ENCODE measurements around the gene JMJD7. TPM values are rescaled to one million over a fixed set of nuclear protein-coding genes. Genes with fewer than 3 reads are reported as not detected.

Gene JMJD7
- total RNA-seq, 1 donor from 2014 or later: 13.8 TPM

DNA sequence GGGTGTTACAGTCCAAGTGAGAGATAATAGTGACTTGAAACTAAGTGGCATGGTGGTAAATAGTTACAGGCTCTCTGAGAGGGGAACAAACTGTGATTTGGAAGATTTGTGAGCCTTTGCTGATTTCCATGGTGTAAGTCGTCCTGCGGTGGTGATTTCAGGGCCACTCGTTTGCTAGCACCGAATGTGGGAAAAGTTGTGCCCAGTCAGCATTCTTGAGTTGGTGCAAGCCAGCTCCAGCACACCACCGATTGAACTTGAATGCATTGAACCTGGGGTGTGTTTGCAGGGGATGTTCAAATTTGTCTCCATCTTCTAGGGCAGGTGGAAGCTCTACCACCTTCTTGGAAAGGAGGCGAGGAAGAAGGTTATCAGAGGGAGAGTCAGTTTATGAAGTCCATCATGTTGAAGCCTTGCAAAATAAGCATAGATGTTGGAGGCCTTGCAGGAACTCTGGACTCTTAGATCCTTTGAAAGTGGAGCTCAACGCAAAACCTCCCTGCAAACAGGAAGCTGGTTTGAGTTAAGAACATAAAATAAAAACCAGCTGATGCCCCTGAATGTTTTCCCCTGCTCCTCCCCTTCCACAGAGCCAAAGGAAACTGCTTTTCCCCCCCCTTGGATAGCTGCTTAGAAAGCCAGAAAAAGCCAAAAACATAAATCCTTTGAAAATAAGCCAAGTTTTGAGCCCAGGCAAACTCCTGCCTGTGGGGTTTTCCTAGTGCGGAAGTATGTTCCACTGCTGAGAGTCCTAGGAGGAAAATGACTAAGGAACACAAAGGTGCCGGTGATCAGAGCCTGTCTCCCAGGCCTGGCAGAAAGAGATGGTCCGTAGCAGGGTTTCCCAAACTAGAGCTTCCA, 31.7 kb upstream of the JMJD7 start:
- Mint-ChIP-seq H3K4me3 (ENCODE audit: unreplicated experiment) (no peak overlapping the region), H3K27ac (ENCODE audit: unreplicated experiment) (peak overlapping the region; percentile 89)

DNA sequence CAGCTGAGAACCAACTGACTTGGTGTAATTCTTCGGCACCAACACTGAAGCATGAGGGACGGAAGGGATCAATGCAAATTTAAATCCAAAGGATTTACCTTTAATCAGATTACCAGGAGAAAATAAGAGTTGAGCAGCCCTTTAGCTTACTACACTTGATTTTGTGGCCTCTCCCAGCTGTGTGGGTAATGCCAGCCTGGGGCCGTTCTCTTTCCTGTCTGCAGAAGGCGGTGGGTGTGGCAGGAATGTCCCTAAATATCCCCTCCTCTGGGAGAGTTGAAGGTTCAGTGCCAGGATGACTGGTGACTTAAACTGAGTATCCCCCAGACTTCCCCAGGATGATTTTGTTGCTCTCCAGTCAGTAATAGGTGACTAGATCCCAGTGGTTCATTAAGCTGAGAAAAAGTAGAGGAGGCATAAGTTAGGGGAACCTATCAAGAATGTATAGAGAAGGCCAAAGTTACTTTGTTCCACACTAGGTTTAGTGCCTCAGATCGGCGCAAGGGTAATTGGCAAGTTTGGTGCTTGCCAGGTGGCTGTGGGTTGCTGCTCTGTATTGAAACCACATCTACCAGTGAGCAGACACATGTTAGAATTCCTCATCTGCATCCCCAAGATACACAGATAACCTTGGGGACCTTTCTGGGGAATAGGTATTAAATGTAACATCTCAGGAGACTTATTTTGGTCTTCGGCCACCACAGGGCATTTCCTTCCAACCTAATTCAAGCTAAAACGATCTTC, 30.5 kb upstream of the JMJD7 start:
- peaks cover 3% of the 10 kb centered on the region for H3K27me3 Mint-ChIP-seq (ENCODE audit: unreplicated experiment)
- peaks cover 31% of the 10 kb centered on the region for H3K4me1 Mint-ChIP-seq (ENCODE audit: unreplicated experiment)
- no peak overlapping the region for H3K4me3 Mint-ChIP-seq (ENCODE audit: unreplicated experiment)
- no peak overlapping the region for H3K27ac Mint-ChIP-seq (ENCODE audit: unreplicated experiment)
- no peaks in the 10 kb centered on the region for H3K9me3 Mint-ChIP-seq (ENCODE audit: unreplicated experiment)
- TF ChIP-seq, protein P1, sequence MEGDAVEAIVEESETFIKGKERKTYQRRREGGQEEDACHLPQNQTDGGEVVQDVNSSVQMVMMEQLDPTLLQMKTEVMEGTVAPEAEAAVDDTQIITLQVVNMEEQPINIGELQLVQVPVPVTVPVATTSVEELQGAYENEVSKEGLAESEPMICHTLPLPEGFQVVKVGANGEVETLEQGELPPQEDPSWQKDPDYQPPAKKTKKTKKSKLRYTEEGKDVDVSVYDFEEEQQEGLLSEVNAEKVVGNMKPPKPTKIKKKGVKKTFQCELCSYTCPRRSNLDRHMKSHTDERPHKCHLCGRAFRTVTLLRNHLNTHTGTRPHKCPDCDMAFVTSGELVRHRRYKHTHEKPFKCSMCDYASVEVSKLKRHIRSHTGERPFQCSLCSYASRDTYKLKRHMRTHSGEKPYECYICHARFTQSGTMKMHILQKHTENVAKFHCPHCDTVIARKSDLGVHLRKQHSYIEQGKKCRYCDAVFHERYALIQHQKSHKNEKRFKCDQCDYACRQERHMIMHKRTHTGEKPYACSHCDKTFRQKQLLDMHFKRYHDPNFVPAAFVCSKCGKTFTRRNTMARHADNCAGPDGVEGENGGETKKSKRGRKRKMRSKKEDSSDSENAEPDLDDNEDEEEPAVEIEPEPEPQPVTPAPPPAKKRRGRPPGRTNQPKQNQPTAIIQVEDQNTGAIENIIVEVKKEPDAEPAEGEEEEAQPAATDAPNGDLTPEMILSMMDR (IDR thresholded peaks at IDR 0.05; ENCODE audit: unreplicated experiment): no peak
- peaks cover 11% of the 10 kb centered on the region for H3K36me3 Mint-ChIP-seq (ENCODE audit: low read depth, unreplicated experiment)
- no peak for DNase-seq (ENCODE audit: low spot score)

More for the DNA sequence above, 31.7 kb upstream of the JMJD7 start:
- Mint-ChIP-seq H3K4me1 (ENCODE audit: unreplicated experiment) (peaks cover 42% of the 10 kb centered on the region), H3K9me3 (ENCODE audit: unreplicated experiment) (no peaks in the 10 kb centered on the region), H3K36me3 (ENCODE audit: low read depth, unreplicated experiment) (peaks cover 7% of the 10 kb centered on the region), H3K27me3 (ENCODE audit: unreplicated experiment) (peaks cover 6% of the 10 kb centered on the region)
- TF ChIP-seq, protein P1 (IDR thresholded peaks at IDR 0.05; ENCODE audit: unreplicated experiment): no peak
- DNase-seq (ENCODE audit: low spot score): no peak

DNA sequence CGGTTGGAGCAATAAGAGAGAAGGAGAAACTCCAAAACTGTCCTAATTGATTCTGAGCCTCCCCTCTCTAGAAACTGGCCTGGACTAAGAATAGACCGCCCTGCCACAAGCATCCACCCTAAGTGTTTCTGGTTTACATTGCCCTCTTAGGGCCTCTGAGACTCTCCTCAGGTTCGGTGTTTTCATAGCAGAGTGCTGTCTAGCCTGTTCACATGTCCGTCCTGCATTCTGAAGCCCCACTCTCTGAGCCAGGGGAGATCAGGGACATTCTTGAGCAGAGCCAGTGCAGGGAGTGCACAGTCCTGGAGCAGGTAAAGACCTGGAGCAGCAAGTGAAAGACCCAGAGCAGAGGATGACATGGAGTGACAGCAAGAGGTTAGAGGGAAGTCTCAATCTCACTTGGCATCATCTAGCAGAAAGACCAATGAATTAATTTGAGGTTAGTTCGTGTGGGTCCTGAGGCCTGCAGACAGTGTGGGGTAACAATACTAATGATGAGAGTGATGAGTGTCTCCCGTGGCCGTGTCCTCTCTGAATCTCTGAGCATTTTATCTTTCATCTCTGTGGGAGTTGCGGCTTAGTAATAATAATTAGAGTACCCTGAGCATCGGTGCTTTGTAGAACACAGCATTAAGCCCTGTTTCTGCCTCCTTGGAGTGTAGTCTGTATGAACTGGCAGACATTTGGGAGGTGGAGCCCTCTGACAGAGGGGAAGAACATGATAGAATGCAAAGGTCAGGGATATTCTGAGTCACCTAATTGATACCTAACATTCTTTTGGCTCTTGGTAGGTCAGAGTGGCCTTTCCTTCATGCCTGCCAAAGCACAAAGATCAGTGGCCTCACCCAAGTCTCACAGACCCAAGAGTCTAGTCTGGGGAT, 29.0 kb upstream of the JMJD7 start:
- TF ChIP-seq, protein P1 (IDR thresholded peaks at IDR 0.05; ENCODE audit: unreplicated experiment): no peak
- H3K9me3 Mint-ChIP-seq (ENCODE audit: unreplicated experiment): no peaks in the 10 kb centered on the region
- H3K4me1 Mint-ChIP-seq (ENCODE audit: unreplicated experiment): peaks cover 23% of the 10 kb centered on the region
- H3K27me3 Mint-ChIP-seq (ENCODE audit: unreplicated experiment): peaks cover 7% of the 10 kb centered on the region
- peaks cover 14% of the 10 kb centered on the region for H3K36me3 Mint-ChIP-seq (ENCODE audit: low read depth, unreplicated experiment)
- H3K27ac Mint-ChIP-seq (ENCODE audit: unreplicated experiment): no peak overlapping the region
- DNase-seq (ENCODE audit: low spot score): no peak
- H3K4me3 Mint-ChIP-seq (ENCODE audit: unreplicated experiment): no peak overlapping the region

DNA sequence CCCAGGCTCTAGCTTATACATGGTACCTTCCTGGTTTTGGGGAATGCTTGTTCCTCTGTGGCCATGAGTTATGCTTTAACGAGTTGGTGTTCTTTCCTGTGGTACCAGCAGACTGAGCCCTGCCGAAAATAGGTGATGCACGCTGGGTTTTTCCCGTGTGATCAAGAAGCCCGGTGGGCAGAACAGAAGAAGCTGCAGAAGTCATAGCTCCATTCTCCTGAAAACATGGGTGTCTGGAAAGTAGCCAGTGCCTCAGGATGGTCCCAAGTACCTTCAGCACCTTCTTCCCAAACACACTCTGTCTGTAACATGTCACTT, 28.4 kb upstream of the JMJD7 start:
- no peak for DNase-seq (ENCODE audit: low spot score)
- H3K36me3 Mint-ChIP-seq (ENCODE audit: low read depth, unreplicated experiment): peaks cover 14% of the 10 kb centered on the region
- TF ChIP-seq, protein P1 (IDR thresholded peaks at IDR 0.05; ENCODE audit: unreplicated experiment): no peak
- no peak overlapping the region for H3K4me3 Mint-ChIP-seq (ENCODE audit: unreplicated experiment)
- peaks cover 21% of the 10 kb centered on the region for H3K4me1 Mint-ChIP-seq (ENCODE audit: unreplicated experiment)
- H3K27me3 Mint-ChIP-seq (ENCODE audit: unreplicated experiment): peaks cover 7% of the 10 kb centered on the region
- no peak overlapping the region for H3K27ac Mint-ChIP-seq (ENCODE audit: unreplicated experiment)
- no peaks in the 10 kb centered on the region for H3K9me3 Mint-ChIP-seq (ENCODE audit: unreplicated experiment)

All from endothelial cell (in vitro differentiated cells).